ENCODE results near the gene ADCY5. TPM values are rescaled to one million over a fixed set of nuclear protein-coding genes. Genes with fewer than 3 reads are reported as not detected.

Gene ADCY5
- total RNA-seq, 4 donors from 2014 or later = 14.0 to 86.8 (median 41.5) TPM

- TF ChIP-seq CTCF (IDR thresholded peaks at IDR 0.05) = no peak
- ATAC-seq (ENCODE audit: low FRiP score) = no peak
- DNase-seq (ENCODE audit: low spot score) = no peak
Observed at GRCh38 chr3:123314359-123315270, 134.3 kb downstream of the ADCY5 start.

- DNase-seq (ENCODE audit: low spot score) (no peak), ATAC-seq (ENCODE audit: low FRiP score) (no peak)
- no peak for TF ChIP-seq CTCF (IDR thresholded peaks at IDR 0.05)
Observed at GRCh38 chr3:123313889-123314288, 135.0 kb downstream of the ADCY5 start.

GRCh38 chr3:123312331-123313265 is 136.3 kb downstream of the ADCY5 start:
- ATAC-seq (ENCODE audit: low FRiP score) (no peak), DNase-seq (ENCODE audit: low spot score) (no peak)
- no peak for TF ChIP-seq CTCF (IDR thresholded peaks at IDR 0.05)

GRCh38 chr3:123311201-123311600 is 137.7 kb downstream of the ADCY5 start:
- ATAC-seq (ENCODE audit: low FRiP score) = no peak
- TF ChIP-seq CTCF (IDR thresholded peaks at IDR 0.05) = no peak
- DNase-seq (ENCODE audit: low spot score) = no peak

- ATAC-seq (ENCODE audit: low FRiP score) = no peak
- no peak for DNase-seq (ENCODE audit: low spot score)
- TF ChIP-seq CTCF (IDR thresholded peaks at IDR 0.05) = no peak
Observed at GRCh38 chr3:123310741-123311140, 138.1 kb downstream of the ADCY5 start.

GRCh38 chr3:123310186-123310585 is 138.7 kb downstream of the ADCY5 start:
- ATAC-seq (ENCODE audit: low FRiP score) = no peak
- no peak for TF ChIP-seq CTCF (IDR thresholded peaks at IDR 0.05)
- DNase-seq (ENCODE audit: low spot score) = no peak
